GM21825 (cell line): ENCODE data around the gene OPCML.

Experiments
- ATAC-seq: cut with Tn5 transposase; IDR thresholded peaks from one replicate; pipeline ENCODE4 v1.9.1; 2021; ENCODE audit warnings: mild to moderate bottlenecking, moderate library complexity; ENCODE audit not compliant: unreplicated experiment

OPCML gene

GRCh38 chr11:132551016-132551415 is 981.3 kb downstream of the OPCML start:
- no peak for ATAC-seq

- no peak for ATAC-seq
These were observed 982.7 kb downstream of the OPCML start for GRCh38 chr11:132549561-132549960.

- ATAC-seq, result no peak
These were observed 983.3 kb downstream of the OPCML start for GRCh38 chr11:132549001-132549400.

GRCh38 chr11:132544007-132544406 is 988.3 kb downstream of the OPCML start:
- ATAC-seq, result no peak

GRCh38 chr11:132541794-132542193 is 990.5 kb downstream of the OPCML start:
- no peak for ATAC-seq

GRCh38 chr11:132540581-132540980 is 991.7 kb downstream of the OPCML start:
- no peak for ATAC-seq

- no peak for ATAC-seq
These were observed 992.5 kb downstream of the OPCML start for GRCh38 chr11:132539590-132540368.

GRCh38 chr11:132538642-132539041 is 993.7 kb downstream of the OPCML start:
- ATAC-seq, result no peak

- no peak for ATAC-seq
These were observed 996.5 kb downstream of the OPCML start for GRCh38 chr11:132535830-132536229.

- ATAC-seq, result no peak
These were observed 1000.4 kb downstream of the OPCML start for GRCh38 chr11:132531921-132532320.

- ATAC-seq, result no peak
These were observed 1004.1 kb downstream of the OPCML start for GRCh38 chr11:132528181-132528580.

- ATAC-seq, result no peak
These were observed 1008.4 kb downstream of the OPCML start for GRCh38 chr11:132523929-132524328.

- no peak for ATAC-seq
These were observed 1012.1 kb downstream of the OPCML start for GRCh38 chr11:132520199-132520598.

GRCh38 chr11:132519241-132519815 is 1013.0 kb downstream of the OPCML start:
- ATAC-seq, result no peak

GRCh38 chr11:132504501-132505041 is 1027.7 kb downstream of the OPCML start:
- ATAC-seq, result no peak

GRCh38 chr11:132501356-132501755 is 1030.9 kb downstream of the OPCML start:
- no peak for ATAC-seq

- no peak for ATAC-seq
These were observed 1032.6 kb downstream of the OPCML start for GRCh38 chr11:132499661-132500060.

- no peak for ATAC-seq
These were observed 1036.0 kb downstream of the OPCML start for GRCh38 chr11:132496341-132496740.

- ATAC-seq, result no peak
These were observed 1038.5 kb downstream of the OPCML start for GRCh38 chr11:132493801-132494200.

- ATAC-seq, result no peak
These were observed 1041.3 kb downstream of the OPCML start for GRCh38 chr11:132490978-132491377.

GRCh38 chr11:132486060-132486459 is 1046.2 kb downstream of the OPCML start:
- ATAC-seq, result no peak

- no peak for ATAC-seq
These were observed 1057.3 kb downstream of the OPCML start for GRCh38 chr11:132475026-132475425.
